Thyroid gland (tissue), 4 donors: ENCODE measurements around the gene CLINT1.

Experiments used
- CTCF ChIP-seq, 6 experiments: fragments of 200-600 bp in 3 of 6; fragments of 450-650 bp in 3 of 6; sonication (generic) in 3 of 6; IDR thresholded peaks; one replicate each; pipeline ENCODE4 v1.5.1; 2016 to 2019; ENCODE audit warnings: antibody characterized with exemption in 6 of 6, mild to moderate bottlenecking in 2 of 6, inconsistent platforms in 1 of 6, moderate library complexity in 1 of 6
- POLR2A ChIP-seq, 2 donors: fragments of 450-650 bp; IDR thresholded peaks; one replicate each; pipeline ENCODE4 v1.6.1; 2017; ENCODE audit warnings: antibody characterized with exemption in 2 of 2, mild to moderate bottlenecking in 2 of 2, moderate library complexity in 1 of 2

DNA sequence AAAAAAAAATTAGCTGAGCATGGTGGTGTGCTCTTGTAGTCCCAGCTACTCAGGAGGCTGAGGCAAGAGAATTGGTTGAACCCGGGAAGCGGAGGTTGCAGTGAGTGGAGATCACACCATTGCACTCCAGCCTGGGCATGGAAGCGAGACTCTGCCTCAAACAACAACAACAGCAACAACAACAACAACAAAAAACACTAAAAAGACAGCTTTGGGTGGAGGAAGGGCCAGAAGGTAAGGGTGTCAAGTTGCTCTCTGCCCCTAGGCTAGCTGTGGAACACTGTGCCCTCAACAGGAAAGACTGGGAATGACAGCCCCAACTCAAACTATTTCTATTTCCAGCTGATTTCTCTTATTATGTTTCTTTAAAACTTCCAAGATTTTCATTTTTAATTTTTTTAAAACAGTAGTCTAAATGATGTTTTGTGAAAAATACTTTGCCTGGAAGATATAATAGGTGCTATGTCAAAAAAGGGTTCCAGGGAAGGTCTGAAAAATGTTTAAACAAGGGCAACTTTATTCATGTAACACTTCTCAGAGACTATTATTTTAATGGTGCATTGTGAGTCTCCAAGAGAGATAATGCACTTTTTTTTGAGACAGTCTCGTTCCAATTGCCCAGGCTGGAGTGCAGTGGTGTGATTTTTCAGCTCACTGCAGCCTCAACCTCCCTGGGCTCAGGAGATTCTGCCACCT lies 29.9 kb downstream of the CLINT1 start:
- peak in 1 of 6 experiments; percentile 30 for TF ChIP-seq CTCF (IDR thresholded peaks at IDR 0.05)
- no peak for TF ChIP-seq POLR2A (IDR thresholded peaks at IDR 0.05)
